GM19025 (cell line): ENCODE data around the gene DIP2C.

Source experiments
- ATAC-seq: cut with Tn5 transposase; IDR thresholded peaks from one replicate; pipeline ENCODE4 v1.9.1; 2021; ENCODE audit warnings: mild to moderate bottlenecking, low read depth, moderate library complexity; ENCODE audit not compliant: unreplicated experiment

The DIP2C gene

GRCh38 chr10:677750-678661 is 11.5 kb downstream of the DIP2C start:
- ATAC-seq = no peak

DNA sequence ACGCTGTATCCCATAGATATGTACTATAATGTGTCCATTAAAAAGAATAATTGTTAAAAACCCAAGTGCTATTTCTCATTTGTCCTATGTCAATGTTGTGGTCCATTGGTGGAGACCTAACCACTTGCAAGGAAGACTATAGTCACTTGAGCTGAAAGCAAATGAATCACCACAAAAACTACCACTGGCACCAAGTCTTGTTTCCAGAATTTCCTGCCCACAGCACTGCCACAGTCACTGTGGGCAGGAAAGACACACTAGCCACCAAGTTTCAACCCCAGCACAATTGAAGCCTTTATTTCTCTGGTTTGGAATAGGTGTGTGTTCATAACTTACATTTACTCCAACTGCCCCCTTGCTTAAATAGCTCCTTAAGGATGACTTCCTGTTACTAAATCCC is 12.4 kb downstream of the DIP2C start:
- no peak for ATAC-seq

DNA sequence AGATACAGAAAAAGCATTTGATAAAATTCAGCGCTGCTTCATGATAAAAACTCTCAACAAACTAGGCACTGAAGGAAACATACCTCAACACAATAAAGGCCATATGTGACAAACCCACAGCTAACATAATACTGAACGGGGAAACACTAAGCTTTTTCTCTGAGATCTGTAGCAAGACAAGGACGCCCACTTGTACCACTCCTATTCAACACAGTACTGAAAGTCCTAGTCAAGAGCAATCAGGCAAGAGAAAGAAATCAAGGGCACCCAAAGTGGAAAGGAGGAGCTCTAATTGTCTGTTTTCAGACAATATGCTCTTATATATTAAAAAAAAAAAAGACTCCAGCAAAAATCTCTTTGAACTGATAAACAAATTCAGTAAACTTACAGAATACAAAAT is 13.3 kb downstream of the DIP2C start:
- ATAC-seq = no peak

DNA sequence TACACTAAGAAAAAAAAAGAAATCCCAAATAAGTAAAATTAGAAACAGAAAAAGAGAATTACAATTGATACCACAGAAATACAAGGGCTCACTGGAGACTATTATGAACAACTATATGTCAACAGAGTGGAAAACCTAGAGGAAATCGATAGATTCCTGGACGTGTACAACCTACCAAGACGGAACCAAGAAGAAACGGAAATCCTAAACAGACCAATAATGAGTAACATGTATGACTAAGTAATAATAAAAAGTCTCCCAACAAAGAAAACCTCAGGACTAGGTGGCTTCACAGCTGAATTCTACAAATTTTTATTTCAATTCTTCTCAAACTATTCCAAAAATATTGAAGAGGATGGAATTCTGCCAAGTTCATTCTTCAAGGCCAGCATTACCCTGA is 13.9 kb downstream of the DIP2C start:
- no peak for ATAC-seq

DNA sequence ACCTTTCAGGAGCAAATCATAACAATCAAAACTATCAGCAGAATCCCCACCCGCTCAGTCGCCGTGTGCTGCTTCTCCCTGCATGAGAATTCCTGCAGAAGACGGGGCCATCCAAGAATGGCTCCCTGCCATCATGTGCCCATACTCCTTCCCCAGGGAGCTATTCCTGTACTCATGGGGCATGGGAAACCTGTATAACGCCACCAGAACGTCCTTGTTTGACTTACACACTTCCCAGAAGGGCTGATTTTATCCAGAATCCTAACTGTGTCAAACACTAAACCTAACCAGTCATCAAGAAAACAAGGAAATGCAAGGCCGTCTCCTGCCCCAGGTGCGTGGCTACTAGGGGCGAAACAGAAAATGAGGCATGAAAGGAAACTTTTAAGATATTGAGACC is 16.0 kb downstream of the DIP2C start:
- ATAC-seq = no peak

DNA sequence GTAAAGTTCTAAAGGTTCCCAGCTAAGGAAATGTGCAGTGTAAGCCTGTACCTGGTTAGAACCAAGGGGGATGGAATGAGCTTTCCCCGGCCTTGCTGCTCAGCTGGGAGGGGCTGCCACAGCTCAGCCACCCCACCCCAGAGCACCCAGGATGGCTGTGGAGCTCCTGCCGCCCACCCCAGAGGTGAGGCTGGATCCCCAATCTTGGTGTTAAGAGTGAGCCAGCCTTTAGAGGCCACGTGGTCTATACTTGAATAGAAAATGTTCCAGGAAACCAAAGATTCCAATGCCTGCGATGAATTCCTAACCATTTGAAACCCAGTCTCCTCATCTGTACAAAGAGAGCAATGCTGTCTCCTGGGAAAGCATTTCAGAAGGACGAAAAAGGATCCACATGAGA is 16.5 kb downstream of the DIP2C start:
- ATAC-seq = no peak

DNA sequence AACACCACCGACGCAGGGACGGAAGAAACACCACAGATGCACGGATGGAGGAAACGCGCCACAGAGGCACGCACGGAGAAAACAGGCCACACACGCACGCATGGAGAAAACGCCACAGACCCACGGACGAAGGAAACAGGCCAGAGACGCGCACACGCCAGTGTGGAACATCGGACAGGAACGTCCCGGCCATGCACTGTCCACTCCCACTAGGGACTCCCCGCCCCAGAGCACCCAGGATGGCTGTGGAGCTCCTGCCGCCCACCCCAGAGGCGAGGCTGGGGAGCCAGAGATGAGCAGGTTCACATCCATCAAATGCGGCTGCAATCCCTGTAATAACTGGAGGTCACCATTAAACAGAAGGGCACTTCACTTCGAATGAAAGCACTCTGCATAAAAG is 17.3 kb downstream of the DIP2C start:
- ATAC-seq = no peak

- no peak for ATAC-seq
These were observed 18.5 kb downstream of the DIP2C start for GRCh38 chr10:670990-671389.

- no peak for ATAC-seq
These were observed 19.4 kb downstream of the DIP2C start for GRCh38 chr10:670038-670437.

DNA sequence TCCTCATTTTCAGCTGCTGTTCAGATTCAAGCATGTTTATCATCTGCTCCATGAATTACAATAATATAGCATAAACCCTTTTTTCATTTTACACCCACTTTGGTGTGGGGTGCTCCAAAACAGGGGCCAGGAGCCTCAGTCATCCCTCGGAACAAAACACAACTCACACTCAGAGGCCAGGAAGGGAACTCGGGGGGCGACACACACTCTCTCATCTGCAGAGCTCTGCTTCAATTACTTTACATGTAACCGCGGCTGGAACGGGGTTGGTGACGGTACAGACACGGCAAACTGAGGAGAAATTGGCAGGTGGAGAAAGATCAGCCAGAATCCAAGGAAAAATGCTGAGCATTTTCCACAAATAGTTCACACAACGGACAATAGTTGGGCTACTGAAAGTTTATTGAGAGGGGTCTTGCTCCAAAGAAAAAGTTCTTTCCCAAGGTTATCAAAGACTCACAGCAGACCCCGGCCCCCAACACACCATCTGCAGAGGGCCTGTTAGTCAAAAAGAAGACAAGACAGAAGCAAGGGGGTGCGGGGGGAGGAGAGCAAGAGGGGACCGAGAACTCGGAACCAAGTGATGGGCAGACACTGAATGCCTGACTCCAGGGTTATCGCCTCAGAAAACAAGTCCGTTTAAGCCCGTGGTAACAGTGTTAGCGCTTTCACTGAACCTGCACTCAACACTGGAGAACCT is 20.5 kb downstream of the DIP2C start:
- ATAC-seq = no peak

GRCh38 chr10:667602-668143 is 21.8 kb downstream of the DIP2C start:
- no peak for ATAC-seq

- ATAC-seq = no peak
These were observed 22.4 kb downstream of the DIP2C start for GRCh38 chr10:667096-667495.

DNA sequence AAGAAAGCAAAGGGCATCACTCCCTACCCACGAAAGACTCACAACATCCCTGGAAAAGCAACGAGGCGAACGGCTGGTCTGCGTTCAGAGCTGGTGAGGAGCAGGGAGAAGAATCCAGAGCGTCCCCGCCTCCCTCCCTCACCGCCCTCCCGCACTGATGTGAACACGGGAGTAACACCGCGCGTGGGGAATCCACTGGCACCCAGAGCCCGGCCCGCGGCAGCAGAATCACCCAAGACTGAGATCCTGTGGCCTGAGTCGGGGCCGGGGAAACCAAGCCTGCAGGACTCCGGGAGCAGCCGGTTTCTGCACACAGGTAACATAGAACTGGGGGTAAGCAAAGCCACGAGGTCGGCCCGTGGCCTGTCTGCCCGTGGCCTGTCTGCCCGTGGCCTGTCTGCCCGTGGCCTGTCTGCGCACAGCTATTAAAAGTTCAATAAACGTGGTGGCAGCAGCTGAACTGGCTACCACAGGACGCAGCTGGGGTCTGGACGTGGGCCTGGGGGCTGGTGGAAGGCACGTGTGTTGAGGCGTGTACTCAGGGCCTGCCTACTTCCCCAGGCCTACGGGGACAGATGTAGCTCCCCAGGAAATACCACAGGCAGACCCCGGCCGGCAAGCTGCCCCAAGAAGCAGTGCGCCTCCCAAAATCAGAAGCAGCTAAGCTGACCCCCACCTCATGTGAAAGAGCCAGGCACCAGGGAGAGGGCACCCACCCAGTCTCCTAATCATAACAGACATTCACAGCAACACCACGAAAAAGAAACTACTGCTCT is 23.0 kb downstream of the DIP2C start:
- no peak for ATAC-seq

DNA sequence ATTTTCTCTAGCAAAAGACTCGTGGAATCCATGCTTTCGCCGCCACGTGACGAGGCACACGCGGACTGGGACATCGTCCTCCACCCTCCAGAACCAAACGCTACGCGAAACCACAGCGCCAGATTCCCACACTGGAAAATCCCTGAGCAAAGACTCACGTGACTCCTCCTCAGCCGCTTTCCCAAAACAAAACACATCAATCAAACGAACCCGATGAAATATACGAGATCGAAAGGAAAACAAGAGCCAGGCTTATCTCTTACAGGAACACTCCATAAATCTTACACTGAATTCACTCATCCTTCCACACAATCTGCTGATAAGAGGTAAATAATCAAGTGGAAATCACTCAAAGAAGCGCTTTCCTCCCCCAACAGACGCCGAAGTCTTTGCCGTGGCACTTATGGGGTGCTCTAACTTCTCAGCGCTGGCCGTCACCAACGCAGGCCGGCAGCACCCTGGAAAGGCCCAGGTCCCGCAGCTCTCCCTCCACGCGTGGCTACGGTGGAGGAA is 23.8 kb downstream of the DIP2C start:
- ATAC-seq = no peak

GRCh38 chr10:664893-665292 is 24.6 kb downstream of the DIP2C start:
- no peak for ATAC-seq

GRCh38 chr10:664301-664700 is 25.2 kb downstream of the DIP2C start:
- no peak for ATAC-seq

DNA sequence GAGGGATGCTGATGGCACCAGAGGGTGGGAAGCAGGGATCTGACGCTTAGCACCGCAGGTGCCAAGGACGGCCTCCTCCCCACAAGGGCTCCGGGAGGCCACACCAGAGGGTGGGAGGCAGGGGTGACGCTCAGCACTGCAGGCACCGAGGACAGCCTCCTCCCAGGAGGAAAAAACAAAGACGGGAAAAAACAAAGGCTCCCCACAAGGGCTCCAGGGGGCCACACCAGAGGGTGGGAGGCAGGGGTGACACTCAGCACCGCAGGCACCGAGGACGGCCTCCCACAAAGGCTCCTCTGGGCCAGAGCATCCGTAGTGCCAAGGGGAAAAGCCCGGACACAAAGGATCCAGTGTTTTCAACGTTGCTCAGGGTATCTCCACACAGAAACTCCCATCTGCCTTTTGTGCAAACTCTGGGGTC is 25.6 kb downstream of the DIP2C start:
- no peak for ATAC-seq

- ATAC-seq = no peak
These were observed 26.1 kb downstream of the DIP2C start for GRCh38 chr10:663466-663751.

DNA sequence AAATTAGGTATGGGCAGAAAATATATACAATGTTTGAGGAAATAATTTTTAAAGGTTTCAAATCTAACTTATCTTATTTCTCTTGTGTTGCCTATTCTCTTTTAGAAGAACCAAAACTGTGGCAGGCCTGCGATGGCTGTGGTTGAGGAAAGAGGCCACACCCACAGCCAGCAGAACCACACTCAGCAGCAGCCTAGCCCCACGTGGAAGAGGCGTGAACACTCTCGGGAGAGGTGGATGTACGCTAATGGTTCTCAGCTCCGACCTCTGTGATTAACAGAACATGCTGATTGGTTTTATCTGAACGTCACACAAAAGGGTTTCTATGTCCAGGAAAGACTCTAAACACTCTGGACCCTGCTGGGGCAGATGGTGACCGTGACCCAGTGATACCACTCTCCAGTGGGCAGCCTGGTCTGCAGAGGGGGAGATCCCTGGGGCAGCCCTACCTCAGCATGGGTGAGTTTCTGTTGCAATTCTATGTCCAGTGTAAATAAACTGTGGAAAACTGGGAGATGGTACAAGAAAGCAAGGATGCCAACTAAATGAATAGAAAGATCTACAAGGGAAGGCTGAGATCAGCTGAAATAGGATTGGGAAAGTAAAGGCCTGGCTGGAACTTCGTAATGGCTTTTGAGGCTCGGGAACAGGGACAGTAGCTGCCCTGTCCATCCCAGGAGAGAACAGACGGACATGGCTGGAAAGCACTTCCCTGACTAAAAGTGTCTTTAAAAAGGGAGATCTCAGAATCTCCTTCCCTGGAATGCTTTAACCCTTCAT is 26.6 kb downstream of the DIP2C start:
- no peak for ATAC-seq

- no peak for ATAC-seq
These were observed 27.3 kb downstream of the DIP2C start for GRCh38 chr10:662223-662605.
